Gastrocnemius medialis (tissue), 4 donors: ENCODE data around the gene HDAC10.

ENCODE experiments used
- POLR2A ChIP-seq, 2 donors: fragments of 450-650 bp; IDR thresholded peaks; one replicate each; pipeline ENCODE4 v1.6.1; 2017; ENCODE audit warnings: antibody characterized with exemption in 2 of 2, mild to moderate bottlenecking in 2 of 2, moderate library complexity in 2 of 2
- TF ChIP-seq, protein P1 (sequence below), 5 experiments: fragments of 450-650 bp in 3 of 5; fragments of 200-600 bp in 2 of 5; sonication (generic) in 2 of 5; IDR thresholded peaks in 4 of 5; conservative IDR thresholded peaks in 1 of 5; 1 replicate in 4 of 5; 2 replicates in 1 of 5; pipeline ENCODE4 v1.5.1; 2016 to 2019; ENCODE audit warnings: antibody characterized with exemption in 5 of 5, mild to moderate bottlenecking in 3 of 5, moderate library complexity in 3 of 5

DNA sequence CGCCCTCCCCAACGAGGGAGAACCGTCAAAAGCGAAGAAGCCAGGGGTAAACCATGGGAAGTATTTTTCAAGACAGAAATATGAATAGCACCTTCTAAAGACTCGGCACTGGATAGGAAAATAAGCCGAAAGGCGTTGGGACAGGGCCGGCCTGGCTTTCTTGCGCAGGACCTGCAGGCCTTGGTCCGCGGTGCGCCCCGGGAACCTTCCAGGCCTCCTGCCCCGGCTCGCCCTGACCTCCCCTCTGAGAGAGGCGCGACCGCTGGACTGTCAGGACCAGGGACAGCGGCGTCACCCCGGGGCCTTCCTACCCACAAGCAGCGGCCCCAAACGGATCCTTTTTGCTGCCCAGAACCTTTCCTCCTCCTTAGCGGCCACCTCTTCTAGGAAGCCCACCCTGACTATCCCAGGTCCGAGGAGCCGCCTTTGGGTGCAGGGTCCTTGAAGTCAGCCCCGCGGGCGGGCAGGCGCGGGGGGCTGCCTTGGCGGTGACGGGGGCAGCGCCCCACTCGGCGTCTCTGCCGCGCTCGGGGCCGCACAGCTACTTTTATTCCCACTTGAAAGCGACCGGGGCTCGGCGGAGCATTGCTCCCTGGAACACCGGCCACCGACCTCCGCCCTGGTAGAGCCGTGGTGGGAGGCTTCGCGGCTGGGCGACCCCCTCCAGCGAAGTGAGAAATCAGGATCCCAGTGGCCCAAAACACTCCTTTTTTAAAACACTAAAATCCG, 19.8 kb upstream of the HDAC10 start:
- TF ChIP-seq, protein P1, sequence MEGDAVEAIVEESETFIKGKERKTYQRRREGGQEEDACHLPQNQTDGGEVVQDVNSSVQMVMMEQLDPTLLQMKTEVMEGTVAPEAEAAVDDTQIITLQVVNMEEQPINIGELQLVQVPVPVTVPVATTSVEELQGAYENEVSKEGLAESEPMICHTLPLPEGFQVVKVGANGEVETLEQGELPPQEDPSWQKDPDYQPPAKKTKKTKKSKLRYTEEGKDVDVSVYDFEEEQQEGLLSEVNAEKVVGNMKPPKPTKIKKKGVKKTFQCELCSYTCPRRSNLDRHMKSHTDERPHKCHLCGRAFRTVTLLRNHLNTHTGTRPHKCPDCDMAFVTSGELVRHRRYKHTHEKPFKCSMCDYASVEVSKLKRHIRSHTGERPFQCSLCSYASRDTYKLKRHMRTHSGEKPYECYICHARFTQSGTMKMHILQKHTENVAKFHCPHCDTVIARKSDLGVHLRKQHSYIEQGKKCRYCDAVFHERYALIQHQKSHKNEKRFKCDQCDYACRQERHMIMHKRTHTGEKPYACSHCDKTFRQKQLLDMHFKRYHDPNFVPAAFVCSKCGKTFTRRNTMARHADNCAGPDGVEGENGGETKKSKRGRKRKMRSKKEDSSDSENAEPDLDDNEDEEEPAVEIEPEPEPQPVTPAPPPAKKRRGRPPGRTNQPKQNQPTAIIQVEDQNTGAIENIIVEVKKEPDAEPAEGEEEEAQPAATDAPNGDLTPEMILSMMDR (IDR thresholded peaks at IDR 0.05 in 4 of 5, conservative IDR thresholded peaks at IDR 0.05 in 1 of 5) = no peak
- TF ChIP-seq POLR2A (IDR thresholded peaks at IDR 0.05) = no peak
